ENCODE data around the gene XRCC4.

Gene XRCC4

GRCh38 chr5:83281658-83282057 is 204.3 kb downstream of the XRCC4 start:
- no peak for DNase-seq

GRCh38 chr5:83283761-83284160 is 206.4 kb downstream of the XRCC4 start:
- DNase-seq = no peak

GRCh38 chr5:83285661-83286398 is 208.5 kb downstream of the XRCC4 start:
- DNase-seq = no peak

GRCh38 chr5:83294246-83294645 is 216.9 kb downstream of the XRCC4 start:
- no peak for DNase-seq

GRCh38 chr5:83299353-83299752 is 222.0 kb downstream of the XRCC4 start:
- DNase-seq = no peak

- DNase-seq = no peak
Observed at GRCh38 chr5:83306572-83307241, 229.4 kb downstream of the XRCC4 start.

GRCh38 chr5:83312663-83313062 is 235.3 kb downstream of the XRCC4 start:
- no peak for DNase-seq

- no peak for DNase-seq
Observed at GRCh38 chr5:83313436-83313835, 236.1 kb downstream of the XRCC4 start.

- DNase-seq = no peak
Observed at GRCh38 chr5:83321483-83322055, 244.2 kb downstream of the XRCC4 start.

GRCh38 chr5:83322273-83322924 is 245.1 kb downstream of the XRCC4 start:
- DNase-seq = no peak

GRCh38 chr5:83323557-83324180 is 246.3 kb downstream of the XRCC4 start:
- DNase-seq = no peak

- DNase-seq = no peak
Observed at GRCh38 chr5:83331842-83332241, 254.5 kb downstream of the XRCC4 start.

- no peak for DNase-seq
Observed at GRCh38 chr5:83337453-83338035, 260.2 kb downstream of the XRCC4 start.

- DNase-seq = no peak
Observed at GRCh38 chr5:83340511-83340918, 263.2 kb downstream of the XRCC4 start.

- DNase-seq = no peak
Observed at GRCh38 chr5:83341815-83342334, 264.5 kb downstream of the XRCC4 start.

- no peak for DNase-seq
Observed at GRCh38 chr5:83342465-83342864, 265.1 kb downstream of the XRCC4 start.

GRCh38 chr5:83343299-83343698 is 266.0 kb downstream of the XRCC4 start:
- no peak for DNase-seq

- no peak for DNase-seq
Observed at GRCh38 chr5:83345423-83345822, 268.1 kb downstream of the XRCC4 start.

- no peak for DNase-seq
Observed at GRCh38 chr5:83348281-83348780, 271.0 kb downstream of the XRCC4 start.

GRCh38 chr5:83353231-83353630 is 275.9 kb downstream of the XRCC4 start:
- no peak for DNase-seq

GRCh38 chr5:83353774-83354173 is 276.4 kb downstream of the XRCC4 start:
- DNase-seq = no peak

- no peak for DNase-seq
Observed at GRCh38 chr5:83354958-83355357, 277.6 kb downstream of the XRCC4 start.
